ENCODE data around the gene FAF1. TPM values are rescaled to one million over a fixed set of nuclear protein-coding genes. Genes with fewer than 3 reads are reported as not detected.

The FAF1 gene
- total RNA-seq, 1 experiment from 2014 or later, result 73.2 TPM

DNA sequence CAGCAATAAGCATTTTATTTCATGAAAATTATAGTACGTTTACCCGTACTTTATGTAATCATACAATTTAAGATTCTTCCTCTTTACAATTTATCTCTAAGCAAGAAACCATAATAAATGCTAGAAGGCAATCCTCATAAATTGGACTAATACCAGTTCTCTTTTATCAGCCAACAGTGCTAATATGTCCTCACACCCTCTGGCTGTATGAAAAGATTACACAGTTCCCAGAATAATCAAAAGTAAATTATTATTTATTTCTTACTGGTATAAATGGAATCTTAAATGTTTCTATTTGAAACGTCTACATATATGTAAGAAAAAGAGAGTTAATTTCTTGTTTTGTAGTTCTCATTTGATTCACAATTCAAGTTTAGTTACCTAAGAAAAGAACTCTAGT, 6.9 kb upstream of the FAF1 start:
- Histone ChIP-seq H3K4me1 (ENCODE audit: control insufficient read depth in 1 of 2, insufficient read depth in 2 of 2, low read length in 2 of 2) (peaks cover 7 to 24% of the 10 kb centered on the region in 2 experiments; a peak in 3 of 4 replicates), H3K9me2 (ENCODE audit: insufficient read depth) (no peaks in the 10 kb centered on the region; the same call in 1 of the 2 replicates), H2AFZ (ENCODE audit: low read depth, low read length, poor library complexity, severe bottlenecking) (peak overlapping the region; percentile 32), H3K27me3 (ENCODE audit: insufficient read depth, low read length) (no peaks in the 10 kb centered on the region), H3K36me3 (ENCODE audit: control insufficient read depth in 1 of 2, insufficient read depth in 2 of 2, low read length in 2 of 2) (no peaks in the 10 kb centered on the region), H3K9me3 (ENCODE audit: control insufficient read depth in 1 of 2, insufficient read depth in 1 of 2, low read depth in 1 of 2, low read length in 2 of 2) (no peaks in the 10 kb centered on the region), H3K9ac (ENCODE audit: low read length) (0 out of 2 replicates have a peak overlapping the region, but pooled peaks have one; percentile 8), H3K27ac (ENCODE audit: low read depth, low read length) (no peak overlapping the region), H3K79me2 (ENCODE audit: insufficient read depth, low read length) (no peaks in the 10 kb centered on the region), H4K20me1 (ENCODE audit: insufficient read depth) (no peaks in the 10 kb centered on the region), H3K4me2 (ENCODE audit: low read length) (peak overlapping the region; percentile 96), H3K4me3 (replicated peaks in 1 of 2; ENCODE audit: low read depth in 1 of 2, low read length in 2 of 2) (peak overlapping the region in 1 of 2 experiments; percentile 93; a peak in 1 of 4 replicates)
- intact Hi-C loops (cut with micrococcal nuclease), result no loop called here
- TF ChIP-seq ZNF274 (IDR thresholded peaks at IDR 0.05; ENCODE audit: low read depth, low read length) (no peak), ZFX (IDR thresholded peaks at IDR 0.05) (no peak), TCF7L2 (IDR thresholded peaks at IDR 0.05; ENCODE audit: borderline replicate concordance, extremely low read depth, insufficient read depth, insufficient read length) (no peak), EZH2 (IDR thresholded peaks at IDR 0.05) (no peak), EZH2phosphoT487 (IDR thresholded peaks at IDR 0.05; ENCODE audit: borderline replicate concordance) (no peak), EGR1 (IDR thresholded peaks at IDR 0.05; ENCODE audit: low read depth) (no peak), CTCF (IDR thresholded peaks at IDR 0.05 in 2 of 3, conservative IDR thresholded peaks at IDR 0.05 in 1 of 3; ENCODE audit: borderline replicate concordance in 1 of 3, insufficient read depth in 1 of 3, low read depth in 2 of 3, low read length in 2 of 3) (no peak), CBX3 (IDR thresholded peaks at IDR 0.05; ENCODE audit: low read depth) (no peak), FOSL1 (IDR thresholded peaks at IDR 0.05; ENCODE audit: low read depth) (no peak), CEBPB (IDR thresholded peaks at IDR 0.05; ENCODE audit: low read depth) (no peak), ZBTB33 (IDR thresholded peaks at IDR 0.05; ENCODE audit: extremely low read depth, insufficient replicate concordance, low read length) (no peak), SIN3A (IDR thresholded peaks at IDR 0.05; ENCODE audit: low read depth) (no peak), SP1 (IDR thresholded peaks at IDR 0.05; ENCODE audit: low read depth) (no peak), YY1 (IDR thresholded peaks at IDR 0.05; ENCODE audit: extremely low read depth, insufficient replicate concordance, low read depth, low read length) (no peak), ATF3 (IDR thresholded peaks at IDR 0.05) (no peak), POLR2A (IDR thresholded peaks at IDR 0.05; ENCODE audit: borderline replicate concordance, extremely low read depth, insufficient read depth, insufficient read length) (no peak), JUND (IDR thresholded peaks at IDR 0.05) (no peak), RAD21 (IDR thresholded peaks at IDR 0.05; ENCODE audit: low read depth) (no peak)
- TF ChIP-seq, protein P1, sequence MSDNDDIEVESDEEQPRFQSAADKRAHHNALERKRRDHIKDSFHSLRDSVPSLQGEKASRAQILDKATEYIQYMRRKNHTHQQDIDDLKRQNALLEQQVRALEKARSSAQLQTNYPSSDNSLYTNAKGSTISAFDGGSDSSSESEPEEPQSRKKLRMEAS (IDR thresholded peaks at IDR 0.05), result no peak
- TF ChIP-seq, protein P2, sequence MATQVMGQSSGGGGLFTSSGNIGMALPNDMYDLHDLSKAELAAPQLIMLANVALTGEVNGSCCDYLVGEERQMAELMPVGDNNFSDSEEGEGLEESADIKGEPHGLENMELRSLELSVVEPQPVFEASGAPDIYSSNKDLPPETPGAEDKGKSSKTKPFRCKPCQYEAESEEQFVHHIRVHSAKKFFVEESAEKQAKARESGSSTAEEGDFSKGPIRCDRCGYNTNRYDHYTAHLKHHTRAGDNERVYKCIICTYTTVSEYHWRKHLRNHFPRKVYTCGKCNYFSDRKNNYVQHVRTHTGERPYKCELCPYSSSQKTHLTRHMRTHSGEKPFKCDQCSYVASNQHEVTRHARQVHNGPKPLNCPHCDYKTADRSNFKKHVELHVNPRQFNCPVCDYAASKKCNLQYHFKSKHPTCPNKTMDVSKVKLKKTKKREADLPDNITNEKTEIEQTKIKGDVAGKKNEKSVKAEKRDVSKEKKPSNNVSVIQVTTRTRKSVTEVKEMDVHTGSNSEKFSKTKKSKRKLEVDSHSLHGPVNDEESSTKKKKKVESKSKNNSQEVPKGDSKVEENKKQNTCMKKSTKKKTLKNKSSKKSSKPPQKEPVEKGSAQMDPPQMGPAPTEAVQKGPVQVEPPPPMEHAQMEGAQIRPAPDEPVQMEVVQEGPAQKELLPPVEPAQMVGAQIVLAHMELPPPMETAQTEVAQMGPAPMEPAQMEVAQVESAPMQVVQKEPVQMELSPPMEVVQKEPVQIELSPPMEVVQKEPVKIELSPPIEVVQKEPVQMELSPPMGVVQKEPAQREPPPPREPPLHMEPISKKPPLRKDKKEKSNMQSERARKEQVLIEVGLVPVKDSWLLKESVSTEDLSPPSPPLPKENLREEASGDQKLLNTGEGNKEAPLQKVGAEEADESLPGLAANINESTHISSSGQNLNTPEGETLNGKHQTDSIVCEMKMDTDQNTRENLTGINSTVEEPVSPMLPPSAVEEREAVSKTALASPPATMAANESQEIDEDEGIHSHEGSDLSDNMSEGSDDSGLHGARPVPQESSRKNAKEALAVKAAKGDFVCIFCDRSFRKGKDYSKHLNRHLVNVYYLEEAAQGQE (IDR thresholded peaks at IDR 0.05; ENCODE audit: low read depth), result no peak
- no TSS peak for BruUV-seq (replicated peaks)
- ChIA-PET CTCF (no interaction called here), RAD21 (ENCODE audit: low non-redundant PET in 1 of 2, low total read pairs in 2 of 2, uncharacterized antibody in 2 of 2, unreplicated experiment in 2 of 2) (no interaction called here), POLR2A (no interaction called here)
- DNase-seq (ENCODE audit: low read depth, low spot score) (no peak), ATAC-seq (no peak)
